Panc1 (cell line): ENCODE results near the gene FRMPD1.

ENCODE experiments used
- SIN3A ChIP-seq: IDR thresholded peaks from 2 replicates; pipeline ENCODE4 v1.6.1; 2012; ENCODE audit warnings: low read depth, mild to moderate bottlenecking, low read length, moderate library complexity, borderline replicate concordance; ENCODE audit not compliant: insufficient read depth
- TF ChIP-seq, protein P1 (sequence below): fragments of 450-650 bp; IDR thresholded peaks from 2 replicates; pipeline ENCODE4 v1.5.1; 2017; ENCODE audit warnings: mild to moderate bottlenecking

- TF ChIP-seq, protein P1, sequence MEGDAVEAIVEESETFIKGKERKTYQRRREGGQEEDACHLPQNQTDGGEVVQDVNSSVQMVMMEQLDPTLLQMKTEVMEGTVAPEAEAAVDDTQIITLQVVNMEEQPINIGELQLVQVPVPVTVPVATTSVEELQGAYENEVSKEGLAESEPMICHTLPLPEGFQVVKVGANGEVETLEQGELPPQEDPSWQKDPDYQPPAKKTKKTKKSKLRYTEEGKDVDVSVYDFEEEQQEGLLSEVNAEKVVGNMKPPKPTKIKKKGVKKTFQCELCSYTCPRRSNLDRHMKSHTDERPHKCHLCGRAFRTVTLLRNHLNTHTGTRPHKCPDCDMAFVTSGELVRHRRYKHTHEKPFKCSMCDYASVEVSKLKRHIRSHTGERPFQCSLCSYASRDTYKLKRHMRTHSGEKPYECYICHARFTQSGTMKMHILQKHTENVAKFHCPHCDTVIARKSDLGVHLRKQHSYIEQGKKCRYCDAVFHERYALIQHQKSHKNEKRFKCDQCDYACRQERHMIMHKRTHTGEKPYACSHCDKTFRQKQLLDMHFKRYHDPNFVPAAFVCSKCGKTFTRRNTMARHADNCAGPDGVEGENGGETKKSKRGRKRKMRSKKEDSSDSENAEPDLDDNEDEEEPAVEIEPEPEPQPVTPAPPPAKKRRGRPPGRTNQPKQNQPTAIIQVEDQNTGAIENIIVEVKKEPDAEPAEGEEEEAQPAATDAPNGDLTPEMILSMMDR, result no peak
- no peak for TF ChIP-seq SIN3A
Observed at GRCh38 chr9:37796232-37796631, 145.5 kb downstream of the FRMPD1 start.
